Right atrium auricular region (tissue), 2 donors: Measurements from ENCODE around the gene SNCB. TPM values are rescaled to one million over a fixed set of nuclear protein-coding genes. Genes with fewer than 3 reads are reported as not detected.

ENCODE experiments used
- DNase-seq: peaks from one replicate; pipeline ENCODE4 v3.0.0-alpha.2; 2019; ENCODE audit warnings: low spot score
- H3K27ac ChIP-seq, 2 donors: fragments of 200-600 bp; sonication (generic); 1 replicate in 1 of 2; 2 replicates in 1 of 2; pipeline ENCODE4 v1.5.1; 2016 to 2019
- H3K27me3 ChIP-seq, 2 donors: fragments of 200-600 bp; sonication (generic); one replicate each; pipeline versions ENCODE4 v1.5.1 to v1.6.0; 2017 to 2019
- H3K36me3 ChIP-seq: fragments of 200-600 bp; sonication (generic); one replicate; pipeline ENCODE4 v1.5.1; 2016
- H3K4me1 ChIP-seq, 2 donors: fragments of 200-600 bp; sonication (generic); one replicate each; pipeline versions ENCODE4 v1.5.1 to v1.6.0; 2017 to 2019
- H3K4me3 ChIP-seq, 2 donors: fragments of 200-600 bp; sonication (generic); 1 replicate in 1 of 2; 2 replicates in 1 of 2; pipeline ENCODE4 v1.5.1; 2017 to 2019; ENCODE audit warnings: mild to moderate bottlenecking in 1 of 2, moderate library complexity in 1 of 2
- H3K9me3 ChIP-seq, 2 donors: fragments of 200-600 bp; sonication (generic); one replicate each; pipeline ENCODE4 v1.5.1; 2019
- CTCF ChIP-seq, 2 donors: fragments of 200-600 bp; sonication (generic); IDR thresholded peaks; one replicate each; pipeline ENCODE4 v1.5.1; 2019; ENCODE audit warnings: antibody characterized with exemption in 2 of 2
- total RNA-seq, 2 donors: library from RNA; depleted of rRNA; stranded (reverse); fragments of >200 nt; gene quantifications; one replicate each; pipeline ENCODE4 v1.1.0, GENCODE V29; 2016

Gene SNCB
- total RNA-seq, 2 donors from 2014 or later: 0.67 TPM; not detected in 1

GRCh38 chr5:176644294-176644693 is 14.0 kb upstream of the SNCB start:
- Histone ChIP-seq H3K27me3 (no peaks in the 10 kb centered on the region), H3K4me1 (peaks cover 0 to 33% of the 10 kb centered on the region in 2 donors), H3K36me3 (no peaks in the 10 kb centered on the region), H3K9me3 (no peaks in the 10 kb centered on the region), H3K27ac (no peak overlapping the region), H3K4me3 (no peak overlapping the region)
- DNase-seq: no peak
- no peak for TF ChIP-seq CTCF (IDR thresholded peaks at IDR 0.05)

GRCh38 chr5:176643491-176644219 is 13.3 kb upstream of the SNCB start:
- DNase-seq: no peak
- peaks cover 0 to 28% of the 10 kb centered on the region in 2 donors for H3K4me1 ChIP-seq
- TF ChIP-seq CTCF (IDR thresholded peaks at IDR 0.05): no peak
- no peak overlapping the region for H3K4me3 ChIP-seq
- no peaks in the 10 kb centered on the region for H3K9me3 ChIP-seq
- H3K27ac ChIP-seq: no peak overlapping the region
- H3K36me3 ChIP-seq: no peaks in the 10 kb centered on the region
- H3K27me3 ChIP-seq: no peaks in the 10 kb centered on the region

GRCh38 chr5:176642675-176643490 is 12.5 kb upstream of the SNCB start:
- Histone ChIP-seq H3K4me1 (peaks cover 0 to 21% of the 10 kb centered on the region in 2 donors), H3K27me3 (no peaks in the 10 kb centered on the region), H3K4me3 (no peak overlapping the region), H3K36me3 (no peaks in the 10 kb centered on the region), H3K9me3 (no peaks in the 10 kb centered on the region), H3K27ac (no peak overlapping the region)
- DNase-seq: no peak
- TF ChIP-seq CTCF (IDR thresholded peaks at IDR 0.05): no peak

- no peaks in the 10 kb centered on the region for H3K27me3 ChIP-seq
- no peak for TF ChIP-seq CTCF (IDR thresholded peaks at IDR 0.05)
- H3K4me1 ChIP-seq: peaks cover 0 to 12% of the 10 kb centered on the region in 2 donors
- H3K27ac ChIP-seq: no peak overlapping the region
- no peak for DNase-seq
- H3K4me3 ChIP-seq: no peak overlapping the region
- H3K9me3 ChIP-seq: no peaks in the 10 kb centered on the region
- H3K36me3 ChIP-seq: no peaks in the 10 kb centered on the region
These were observed 10.3 kb upstream of the SNCB start for GRCh38 chr5:176640616-176641015.

GRCh38 chr5:176639981-176640380 is 9.6 kb upstream of the SNCB start:
- Histone ChIP-seq H3K4me3 (no peak overlapping the region), H3K36me3 (no peaks in the 10 kb centered on the region), H3K27me3 (no peaks in the 10 kb centered on the region), H3K27ac (peak overlapping the region; percentile 2 to 12), H3K4me1 (peaks cover 0 to 12% of the 10 kb centered on the region in 2 donors), H3K9me3 (no peaks in the 10 kb centered on the region)
- no peak for TF ChIP-seq CTCF (IDR thresholded peaks at IDR 0.05)
- no peak for DNase-seq
